IPS-18a (cell line): ENCODE data around the gene RARA.

Experiments used
- H3K27ac ChIP-seq: one replicate; pipeline ENCODE4 v1.5.1; 2013; ENCODE audit warnings: low read length
- H3K27me3 ChIP-seq: one replicate; pipeline ENCODE4 v1.6.1; 2013; ENCODE audit warnings: mild to moderate bottlenecking, low read length; ENCODE audit not compliant: control insufficient read depth, insufficient read depth
- H3K36me3 ChIP-seq: one replicate; pipeline ENCODE4 v1.6.1; 2013; ENCODE audit warnings: low read depth, low read length; ENCODE audit not compliant: control insufficient read depth
- H3K4me1 ChIP-seq: one replicate; pipeline ENCODE4 v1.6.1; 2013; ENCODE audit warnings: low read depth, low read length; ENCODE audit not compliant: control insufficient read depth
- H3K4me3 ChIP-seq: one replicate; pipeline ENCODE4 v1.5.1; 2013; ENCODE audit warnings: low read length
- H3K9ac ChIP-seq: one replicate; pipeline ENCODE4 v1.6.1; 2013; ENCODE audit warnings: mild to moderate bottlenecking, low read length, moderate library complexity
- H3K9me3 ChIP-seq: one replicate; pipeline ENCODE4 v1.6.1; 2013; ENCODE audit warnings: low read depth, low read length; ENCODE audit not compliant: control insufficient read depth

The RARA gene

DNA sequence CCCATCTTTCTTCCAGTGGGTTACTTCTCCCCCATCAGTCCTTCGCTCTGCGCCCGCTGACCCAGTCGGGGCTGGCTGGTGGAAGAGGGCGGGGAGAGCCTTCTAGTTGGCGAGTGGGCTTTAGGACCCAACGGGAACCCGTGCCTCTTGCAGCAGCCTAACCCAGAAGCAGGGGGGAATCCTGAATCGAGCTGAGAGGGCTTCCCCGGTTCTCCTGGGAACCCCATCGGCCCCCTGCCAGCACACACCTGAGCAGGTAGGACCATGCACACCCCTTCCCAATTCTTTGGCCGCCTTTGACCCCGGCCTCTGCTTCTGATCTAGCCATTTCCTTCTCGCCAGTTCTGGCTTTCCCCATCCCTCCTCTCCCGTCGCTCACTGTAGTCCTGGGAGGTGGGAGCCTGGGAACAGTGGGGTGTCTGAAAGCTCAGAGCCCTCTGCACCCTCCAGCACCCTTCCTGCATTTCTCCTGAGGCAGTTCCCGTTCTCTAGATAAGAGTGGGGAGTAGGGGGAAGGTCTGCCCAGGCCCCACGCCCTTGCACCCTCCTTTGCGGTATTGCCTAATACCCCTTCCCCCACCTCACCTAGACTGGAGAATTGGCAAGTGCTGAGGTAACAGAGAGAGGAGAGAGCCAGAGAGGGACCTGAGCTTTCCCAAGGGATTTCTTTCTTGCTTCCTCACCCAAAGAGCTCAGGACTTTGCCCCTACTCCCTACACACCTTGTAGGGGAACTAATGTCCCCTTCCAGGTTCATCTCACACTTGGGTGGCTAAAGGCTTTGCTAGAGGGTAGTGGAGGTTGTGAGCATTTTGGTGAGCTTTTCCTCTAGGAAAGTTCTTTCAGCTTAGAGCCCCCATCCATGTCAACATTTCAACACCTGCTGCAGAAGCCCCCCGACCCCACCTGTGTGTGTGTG is at the start of gene RARA:
Gene RARA, plus strand, starts transcription at position 150 of the 918 bp plus-strand sequence. CDS start 22,039 bp downstream, outside the sequence.
- Histone ChIP-seq H3K4me1 (peaks cover 31% of the 10 kb centered on the region), H3K9me3 (no peaks in the 10 kb centered on the region), H3K9ac (peak within 1 kb of the TSS; percentile 15), H3K27me3 (no peaks in the 10 kb centered on the region), H3K36me3 (peaks cover 2% of the 10 kb centered on the region), H3K27ac (no peak within 1 kb of the TSS), H3K4me3 (peak within 1 kb of the TSS; percentile 76)

DNA sequence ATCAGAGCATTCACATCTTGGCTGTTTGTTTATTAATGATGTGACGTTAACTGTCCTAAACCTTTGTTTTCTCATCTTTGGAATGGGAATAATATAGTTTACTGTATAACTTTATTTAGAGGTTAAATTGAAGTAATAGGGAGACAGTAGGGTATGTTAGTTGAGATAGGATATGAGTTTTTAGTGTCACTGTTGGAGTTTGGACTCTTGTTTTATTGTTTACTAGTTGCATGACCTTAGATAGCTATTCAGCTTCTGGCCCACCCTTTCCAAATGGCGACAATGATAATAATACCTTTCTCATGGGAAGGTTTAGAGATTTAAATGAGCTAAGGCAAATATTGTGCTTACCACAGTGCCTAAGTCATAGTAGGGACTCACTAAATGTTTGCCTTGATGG is 49.5 kb upstream of the RARA start:
- no peaks in the 10 kb centered on the region for H3K9me3 ChIP-seq
- H3K9ac ChIP-seq = no peak overlapping the region
- H3K27ac ChIP-seq = no peak overlapping the region
- no peaks in the 10 kb centered on the region for H3K4me1 ChIP-seq
- H3K4me3 ChIP-seq = no peak overlapping the region
- peaks cover 18% of the 10 kb centered on the region for H3K36me3 ChIP-seq
- no peaks in the 10 kb centered on the region for H3K27me3 ChIP-seq

DNA sequence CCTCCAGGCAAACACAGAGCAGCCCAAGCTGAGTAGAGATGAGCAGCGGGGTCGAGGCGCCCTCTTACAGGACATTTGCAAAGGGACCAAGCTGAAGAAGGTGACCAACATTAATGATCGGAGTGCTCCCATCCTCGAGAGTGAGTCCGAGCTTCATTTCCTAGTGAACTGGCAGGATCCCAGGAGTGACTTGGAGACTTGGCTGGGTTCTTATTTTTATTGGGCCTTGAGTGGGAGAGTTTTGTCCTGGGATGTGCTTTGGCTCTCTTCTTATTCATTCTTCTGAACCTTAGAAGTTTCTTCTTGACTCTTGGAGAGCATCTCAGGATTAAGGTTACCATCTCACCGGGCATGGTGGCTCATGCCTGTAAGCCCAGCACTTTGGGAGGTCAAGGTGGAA is 48.5 kb upstream of the RARA start:
- Histone ChIP-seq H3K4me3 (no peak overlapping the region), H3K9ac (no peak overlapping the region), H3K27me3 (no peaks in the 10 kb centered on the region), H3K27ac (no peak overlapping the region), H3K9me3 (no peaks in the 10 kb centered on the region), H3K4me1 (no peaks in the 10 kb centered on the region), H3K36me3 (peaks cover 23% of the 10 kb centered on the region)

DNA sequence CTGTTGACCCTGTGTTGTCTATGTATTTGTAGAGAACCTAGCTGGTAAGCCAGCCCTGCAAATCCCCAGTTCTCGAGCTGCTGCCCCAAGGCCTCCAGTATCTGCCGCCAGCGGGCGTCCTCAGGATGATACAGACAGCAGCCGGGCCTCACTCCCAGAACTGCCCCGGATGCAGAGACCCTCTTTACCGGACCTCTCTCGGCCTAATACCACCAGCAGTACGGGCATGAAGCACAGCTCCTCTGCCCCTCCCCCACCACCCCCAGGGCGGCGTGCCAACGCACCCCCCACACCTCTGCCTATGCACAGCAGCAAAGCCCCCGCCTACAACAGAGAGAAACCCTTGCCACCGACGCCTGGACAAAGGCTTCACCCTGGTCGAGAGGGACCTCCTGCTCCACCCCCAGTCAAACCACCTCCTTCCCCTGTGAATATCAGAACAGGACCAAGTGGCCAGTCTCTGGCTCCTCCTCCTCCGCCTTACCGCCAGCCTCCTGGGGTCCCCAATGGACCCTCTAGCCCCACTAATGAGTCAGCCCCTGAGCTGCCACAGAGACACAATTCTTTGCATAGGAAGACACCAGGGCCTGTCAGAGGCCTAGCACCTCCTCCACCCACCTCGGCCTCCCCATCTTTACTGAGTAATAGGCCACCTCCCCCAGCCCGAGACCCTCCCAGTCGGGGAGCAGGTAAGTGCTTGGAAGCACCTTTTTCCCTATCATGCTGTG is 44.4 kb upstream of the RARA start:
- Histone ChIP-seq H3K27me3 (no peaks in the 10 kb centered on the region), H3K9ac (no peak overlapping the region), H3K4me1 (no peaks in the 10 kb centered on the region), H3K27ac (no peak overlapping the region), H3K9me3 (no peaks in the 10 kb centered on the region), H3K4me3 (no peak overlapping the region), H3K36me3 (peaks cover 34% of the 10 kb centered on the region)

DNA sequence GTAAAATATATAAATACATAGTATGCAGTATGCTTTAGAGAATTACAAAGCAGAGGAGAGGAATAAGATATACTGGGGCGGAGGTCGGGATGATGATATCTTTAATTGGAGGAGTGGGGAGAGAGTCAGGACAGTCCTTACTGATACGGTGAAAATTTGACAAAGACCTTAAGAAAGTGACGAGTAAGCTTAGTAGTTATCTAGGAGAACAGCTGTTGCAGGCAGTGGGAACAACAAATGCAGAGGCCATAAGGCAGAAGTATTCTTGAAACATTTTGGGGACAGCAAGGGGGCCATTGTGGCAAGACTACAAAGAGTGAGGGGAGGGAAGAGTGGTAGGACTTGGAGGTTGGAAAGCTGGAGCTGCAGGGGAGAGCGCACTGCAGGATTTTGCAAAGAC is 43.6 kb upstream of the RARA start:
- H3K36me3 ChIP-seq = peaks cover 34% of the 10 kb centered on the region
- H3K27me3 ChIP-seq = no peaks in the 10 kb centered on the region

DNA sequence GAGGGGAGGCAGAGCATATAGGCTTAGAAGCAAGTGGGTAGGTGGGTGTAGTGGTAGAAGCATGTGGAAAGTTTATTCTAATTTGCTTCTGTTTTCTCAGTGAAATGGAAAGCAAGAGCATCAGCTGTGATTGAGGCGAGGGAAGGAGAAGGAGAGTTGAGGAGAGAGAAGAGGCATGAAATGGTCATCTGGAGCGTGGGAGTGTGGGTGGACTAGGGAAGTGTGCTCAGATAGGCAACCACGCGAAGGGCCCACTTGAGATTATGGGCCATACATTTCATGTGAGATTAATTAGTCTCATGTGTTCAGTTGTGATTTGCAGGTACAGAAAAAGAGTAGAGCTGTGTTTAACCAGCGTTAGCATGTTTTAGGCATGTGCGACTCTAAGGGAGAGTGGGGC is 42.1 kb upstream of the RARA start:
- no peak overlapping the region for H3K27ac ChIP-seq
- H3K9me3 ChIP-seq = no peaks in the 10 kb centered on the region
- H3K9ac ChIP-seq = no peak overlapping the region
- peaks cover 29% of the 10 kb centered on the region for H3K36me3 ChIP-seq
- no peaks in the 10 kb centered on the region for H3K27me3 ChIP-seq
- H3K4me3 ChIP-seq = no peak overlapping the region
- no peaks in the 10 kb centered on the region for H3K4me1 ChIP-seq

More for the DNA sequence above, 43.6 kb upstream of the RARA start:
- Histone ChIP-seq H3K4me3 (no peak overlapping the region), H3K9ac (no peak overlapping the region), H3K27ac (no peak overlapping the region), H3K4me1 (no peaks in the 10 kb centered on the region), H3K9me3 (no peaks in the 10 kb centered on the region)

DNA sequence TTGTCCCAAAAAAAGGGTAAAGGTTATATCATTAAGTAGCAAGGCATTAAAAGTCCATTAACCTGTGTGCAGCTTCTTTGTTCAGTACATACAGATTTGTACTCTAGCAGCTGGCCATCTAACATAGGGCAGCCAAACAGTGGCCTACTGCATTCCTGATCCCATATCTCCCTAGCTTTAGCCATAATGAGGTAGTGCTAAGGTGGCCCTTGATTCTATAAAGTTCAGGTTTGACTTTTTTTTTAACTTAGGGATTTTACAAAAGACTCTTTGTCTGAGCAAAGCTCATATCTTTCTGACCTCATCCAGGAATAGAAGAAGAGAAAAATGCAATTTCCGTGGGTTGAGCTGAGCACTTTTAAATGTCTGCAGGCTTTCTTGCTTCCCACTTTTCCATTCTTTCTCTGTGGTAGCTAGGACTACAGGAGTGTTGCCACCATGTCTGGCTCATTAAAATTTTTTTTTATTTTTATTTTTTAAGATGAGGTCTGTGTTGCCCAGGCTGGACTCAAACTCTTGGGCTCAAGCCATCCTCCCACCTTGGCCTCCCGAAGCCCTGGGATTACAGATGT is 40.8 kb upstream of the RARA start:
- Histone ChIP-seq H3K27ac (no peak overlapping the region), H3K9me3 (no peaks in the 10 kb centered on the region), H3K9ac (no peak overlapping the region), H3K4me3 (no peak overlapping the region), H3K36me3 (peaks cover 20% of the 10 kb centered on the region), H3K4me1 (no peaks in the 10 kb centered on the region), H3K27me3 (no peaks in the 10 kb centered on the region)

DNA sequence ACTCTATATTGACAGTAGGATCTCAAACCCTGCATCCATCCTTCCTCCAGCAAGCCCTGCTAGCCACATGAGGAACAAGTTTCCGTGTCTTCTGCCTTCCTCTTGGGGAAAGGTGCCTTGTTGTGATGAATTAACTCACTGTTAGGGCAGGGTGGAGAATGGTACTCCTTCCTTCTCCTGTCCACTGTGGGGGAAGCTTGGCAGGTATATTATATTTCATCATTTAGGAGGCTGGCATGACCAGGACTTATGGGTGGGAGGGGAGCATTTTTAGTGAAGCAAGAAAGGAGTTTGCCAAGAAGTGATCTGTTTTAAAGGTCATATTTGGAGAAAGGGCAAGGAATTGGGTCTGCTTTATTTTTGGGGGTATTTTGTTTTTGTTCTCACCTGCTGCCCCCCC is 30.6 kb upstream of the RARA start:
- Histone ChIP-seq H3K9ac (no peak overlapping the region), H3K36me3 (peaks cover 49% of the 10 kb centered on the region), H3K9me3 (no peaks in the 10 kb centered on the region), H3K27ac (no peak overlapping the region), H3K27me3 (no peaks in the 10 kb centered on the region), H3K4me3 (no peak overlapping the region), H3K4me1 (peaks cover 14% of the 10 kb centered on the region)

DNA sequence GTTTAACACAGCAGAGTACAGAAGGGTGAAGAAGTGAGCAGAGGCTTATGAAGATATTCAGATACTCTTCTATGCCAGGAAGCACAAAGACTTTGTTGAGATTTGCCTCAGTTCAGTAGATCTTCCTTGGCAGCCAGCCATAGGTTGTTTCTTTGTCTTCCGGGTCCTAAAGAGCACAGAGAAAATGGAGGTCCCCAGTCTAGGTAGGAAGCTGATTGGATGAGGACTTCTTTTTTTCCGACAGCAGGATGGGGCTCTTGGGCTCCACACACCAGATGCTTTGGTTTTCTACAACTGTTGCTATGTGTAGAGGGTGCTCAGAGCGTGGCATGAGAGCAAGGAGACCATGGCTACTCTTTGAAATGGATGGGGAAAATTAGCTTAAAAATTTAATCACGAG is 29.6 kb upstream of the RARA start:
- H3K27me3 ChIP-seq = no peaks in the 10 kb centered on the region
- H3K36me3 ChIP-seq = peaks cover 43% of the 10 kb centered on the region
- no peak overlapping the region for H3K27ac ChIP-seq
- peaks cover 14% of the 10 kb centered on the region for H3K4me1 ChIP-seq
- no peak overlapping the region for H3K4me3 ChIP-seq
- no peak overlapping the region for H3K9ac ChIP-seq
- no peaks in the 10 kb centered on the region for H3K9me3 ChIP-seq

DNA sequence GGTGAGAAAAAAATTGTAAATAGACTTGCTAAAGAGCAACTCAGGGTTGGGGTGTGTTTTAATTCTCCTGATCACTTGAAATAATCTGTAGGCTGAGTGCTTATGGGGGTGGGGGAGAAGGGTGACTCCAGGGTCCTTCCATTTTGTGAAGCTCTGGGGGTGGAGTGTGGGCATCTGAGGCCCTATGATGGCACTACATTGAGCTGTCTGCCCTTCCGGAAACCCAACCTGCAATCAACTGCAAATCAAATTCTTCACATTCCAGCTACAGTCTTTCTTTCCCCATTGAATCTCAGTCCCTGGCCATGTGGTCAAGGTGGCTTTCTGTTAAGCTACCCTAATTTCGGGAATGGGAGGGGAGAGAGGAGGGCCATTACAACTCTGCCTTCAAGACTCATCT is 27.3 kb upstream of the RARA start:
- Histone ChIP-seq H3K9ac (peak overlapping the region; percentile 11), H3K4me3 (no peak overlapping the region), H3K27me3 (no peaks in the 10 kb centered on the region), H3K9me3 (no peaks in the 10 kb centered on the region), H3K27ac (peak overlapping the region; percentile 61), H3K36me3 (peaks cover 32% of the 10 kb centered on the region), H3K4me1 (peaks cover 14% of the 10 kb centered on the region)

DNA sequence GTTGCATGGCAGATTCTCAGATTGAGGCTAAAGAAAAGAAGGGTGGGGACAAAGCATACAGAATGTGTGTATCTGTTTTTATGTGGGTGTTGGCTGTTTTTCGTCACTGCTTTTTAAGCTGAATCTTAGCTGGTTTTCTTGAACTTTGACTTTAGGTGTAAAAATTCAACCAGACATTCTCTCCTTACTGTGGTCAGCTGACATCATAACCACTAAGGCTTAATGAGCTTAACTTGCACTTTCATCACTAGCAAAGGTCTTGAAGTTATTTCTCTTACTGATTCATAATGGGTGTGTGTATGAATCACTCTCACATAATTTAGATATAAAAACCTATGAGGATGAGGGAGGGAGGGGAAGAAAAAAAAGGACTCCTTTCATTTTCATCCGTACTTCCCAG is 25.3 kb upstream of the RARA start:
- Histone ChIP-seq H3K27ac (no peak overlapping the region), H3K27me3 (no peaks in the 10 kb centered on the region), H3K9me3 (no peaks in the 10 kb centered on the region), H3K36me3 (peaks cover 17% of the 10 kb centered on the region), H3K9ac (no peak overlapping the region), H3K4me3 (no peak overlapping the region), H3K4me1 (peaks cover 18% of the 10 kb centered on the region)
